ENCODE measurements around the gene GFOD2. TPM values are rescaled to one million over a fixed set of nuclear protein-coding genes. Genes with fewer than 3 reads are reported as not detected.

The GFOD2 gene
- total and polyA plus RNA-seq, 2 of the 13 experiments (the other 11 are each of a cell fraction or from before 2014, with no cell fraction given) = 11.1 to 17.2 TPM

DNA sequence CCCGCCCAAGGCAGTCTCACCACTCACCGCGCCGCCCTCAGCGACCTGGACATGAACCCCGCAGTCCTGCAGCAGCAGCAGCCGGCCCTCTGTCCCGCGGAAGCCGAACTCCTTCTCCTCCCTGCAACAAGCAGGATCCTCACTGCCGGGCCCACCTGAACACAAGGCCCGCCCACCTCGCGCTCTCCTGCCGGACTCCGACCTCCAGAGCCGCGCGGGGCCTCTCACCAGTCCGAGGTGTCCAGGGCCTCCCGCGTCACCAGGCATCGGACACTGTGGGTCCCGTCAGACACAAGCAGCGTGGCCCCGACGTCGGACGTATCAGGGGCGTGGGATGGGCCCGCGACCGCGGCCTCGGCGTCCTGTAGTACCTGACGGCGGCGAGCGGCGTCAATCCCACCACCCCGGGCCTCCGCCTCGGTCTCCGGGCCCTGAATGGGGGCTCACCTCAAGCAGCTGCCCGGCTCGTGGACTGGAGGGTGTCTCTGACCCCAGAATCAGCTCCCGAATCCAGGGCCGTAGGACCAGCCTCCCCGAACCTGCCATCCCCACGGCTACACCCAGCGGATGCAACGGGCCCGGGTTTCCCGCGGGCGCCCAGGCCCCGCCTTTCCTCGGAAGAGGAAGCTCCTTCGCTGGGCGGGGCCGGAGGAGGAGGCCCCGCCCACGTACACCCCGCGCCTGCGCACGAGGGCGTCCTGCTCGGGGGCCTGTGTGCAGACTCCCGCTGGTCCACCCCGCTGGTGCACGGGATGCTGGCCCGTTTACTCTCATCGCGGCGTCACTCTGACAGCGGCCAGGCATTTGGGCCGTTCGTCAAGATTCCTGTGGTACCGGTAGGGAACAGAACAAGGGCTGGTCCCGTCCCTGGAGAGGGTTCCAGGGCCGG is 59.2 kb downstream of the GFOD2 start, which contains the start of gene ACD (continued):
- TF ChIP-seq KAT7 (CRISPR knock-in tag; IDR thresholded peaks at IDR 0.05; ENCODE audit: borderline replicate concordance) (peak; percentile 27; the same call in 1 of the 2 replicates), HES4 (CRISPR knock-in tag; IDR thresholded peaks at IDR 0.05; ENCODE audit: borderline replicate concordance) (peak; percentile 89; the same call in 1 of the 2 replicates), MTA1 (CRISPR knock-in tag; IDR thresholded peaks at IDR 0.05; ENCODE audit: borderline replicate concordance) (peak; percentile 72; the same call in 1 of the 2 replicates), FOXC1 (CRISPR knock-in tag; IDR thresholded peaks at IDR 0.05; ENCODE audit: borderline replicate concordance) (peak; percentile 87; the same call in 1 of the 2 replicates), SMARCC2 (IDR thresholded peaks at IDR 0.05) (no peak), JUN (CRISPR knock-in tag; IDR thresholded peaks at IDR 0.05) (peak; percentile 65; the same call in 1 of the 2 replicates), ARNT (IDR thresholded peaks at IDR 0.05) (no peak), RERE (CRISPR knock-in tag; IDR thresholded peaks at IDR 0.05; ENCODE audit: low read depth) (no peak), RFX5 (IDR thresholded peaks at IDR 0.05; ENCODE audit: low read depth, low read length) (no peak), FOXO1 (CRISPR knock-in tag; IDR thresholded peaks at IDR 0.05) (peak; percentile 68; the same call in 1 of the 2 replicates), HMGA1 (CRISPR knock-in tag; conservative IDR thresholded peaks at IDR 0.05) (no peak), ZFAT (CRISPR knock-in tag; conservative IDR thresholded peaks at IDR 0.05) (no peak), MEF2D (CRISPR knock-in tag; IDR thresholded peaks at IDR 0.05) (peak; percentile 28; the same call in 1 of the 2 replicates), YY1 (IDR thresholded peaks at IDR 0.05; ENCODE audit: insufficient read depth, insufficient replicate concordance, low read depth, low read length) (no peak), ZNF34 (CRISPR knock-in tag; IDR thresholded peaks at IDR 0.05; ENCODE audit: borderline replicate concordance) (peak; percentile 85; the same call in 1 of the 2 replicates), ZNF207 (IDR thresholded peaks at IDR 0.05; ENCODE audit: borderline replicate concordance) (no peak), ZNF7 (CRISPR knock-in tag; IDR thresholded peaks at IDR 0.05) (no peak), ZNF670 (CRISPR knock-in tag; IDR thresholded peaks at IDR 0.05; ENCODE audit: borderline replicate concordance) (no peak), PHB2 (IDR thresholded peaks at IDR 0.05; ENCODE audit: partially characterized antibody) (no peak), DNMT1 (CRISPR knock-in tag; IDR thresholded peaks at IDR 0.05) (peak; percentile 78; the same call in 1 of the 2 replicates), KDM2A (CRISPR knock-in tag; IDR thresholded peaks at IDR 0.05; ENCODE audit: borderline replicate concordance, low read depth) (no peak; the same call in none of the 2 replicates), ZNF460 (CRISPR knock-in tag; IDR thresholded peaks at IDR 0.05; ENCODE audit: borderline replicate concordance) (no peak), ZBTB20 (CRISPR knock-in tag; IDR thresholded peaks at IDR 0.05; ENCODE audit: borderline replicate concordance, low read depth) (0 out of 2 replicates have a peak, but pooled peaks have one; percentile 81), HOXA3 (CRISPR knock-in tag; IDR thresholded peaks at IDR 0.05) (peak; percentile 71), SOX6 (IDR thresholded peaks at IDR 0.05) (no peak), SOX6 (CRISPR knock-in tag; IDR thresholded peaks at IDR 0.05) (peak; percentile 11; the same call in 1 of the 2 replicates)
